A673 (cell line): Measurements from ENCODE around the gene MYPN.

Source experiments
- CTCF ChIP-seq: fragments of 300-800, 200-600 bp; sonication (generic); conservative IDR thresholded peaks from 2 replicates; pipeline ENCODE4 v1.5.1; 2017; ENCODE audit warnings: low read depth, mild to moderate bottlenecking, antibody characterized with exemption, low read length, moderate library complexity, mixed read lengths
- EZH2 ChIP-seq: fragments of 200-600 bp; sonication (generic); IDR thresholded peaks from 2 replicates; pipeline ENCODE4 v1.6.1; 2017; ENCODE audit warnings: borderline replicate concordance, low read depth, mild to moderate bottlenecking, mixed read lengths, antibody characterized with exemption, low read length; ENCODE audit not compliant: poor library complexity, severe bottlenecking

- TF ChIP-seq CTCF = no peak
- no peak for TF ChIP-seq EZH2
Observed at GRCh38 chr10:68224810-68225209, 115.5 kb downstream of the MYPN start.
